ENCODE measurements around the gene SUMO4.

SUMO4 gene

GRCh38 chr6:149400050-149400449, at the start of gene SUMO4:
Gene SUMO4 (plus strand): TSS chr6:149400262. CDS start chr6:149400392, 130 bp downstream.
- H3K4me3 ChIP-seq (ENCODE audit: low read depth, low read length), result no peak within 1 kb of the TSS
- no peak for DNase-seq (ENCODE audit: low read depth)
- TF ChIP-seq CTCF (IDR thresholded peaks at IDR 0.05; ENCODE audit: insufficient read depth, low read depth, low read length, missing control alignments), result no peak

GRCh38 chr6:149354009-149354408, 46.1 kb upstream of the SUMO4 start:
- H3K4me3 ChIP-seq (ENCODE audit: low read depth, low read length), result no peak overlapping the region
- DNase-seq (ENCODE audit: low read depth), result no peak
- TF ChIP-seq CTCF (IDR thresholded peaks at IDR 0.05; ENCODE audit: insufficient read depth, low read depth, low read length, missing control alignments), result no peak

- DNase-seq (ENCODE audit: low read depth), result no peak
- no peak for TF ChIP-seq CTCF (IDR thresholded peaks at IDR 0.05; ENCODE audit: insufficient read depth, low read depth, low read length, missing control alignments)
- no peak overlapping the region for H3K4me3 ChIP-seq (ENCODE audit: low read depth, low read length)
Observed at GRCh38 chr6:149356081-149356750, 43.8 kb upstream of the SUMO4 start.

GRCh38 chr6:149357726-149358538, 42.1 kb upstream of the SUMO4 start:
- H3K4me3 ChIP-seq (ENCODE audit: low read depth, low read length), result no peak overlapping the region
- DNase-seq (ENCODE audit: low read depth), result no peak
- no peak for TF ChIP-seq CTCF (IDR thresholded peaks at IDR 0.05; ENCODE audit: insufficient read depth, low read depth, low read length, missing control alignments)

- no peak for DNase-seq (ENCODE audit: low read depth)
- TF ChIP-seq CTCF (IDR thresholded peaks at IDR 0.05; ENCODE audit: insufficient read depth, low read depth, low read length, missing control alignments), result no peak
- no peak overlapping the region for H3K4me3 ChIP-seq (ENCODE audit: low read depth, low read length)
Observed at GRCh38 chr6:149359440-149359839, 40.6 kb upstream of the SUMO4 start.

- no peak for DNase-seq (ENCODE audit: low read depth)
- no peak overlapping the region for H3K4me3 ChIP-seq (ENCODE audit: low read depth, low read length)
- TF ChIP-seq CTCF (IDR thresholded peaks at IDR 0.05; ENCODE audit: insufficient read depth, low read depth, low read length, missing control alignments), result no peak
Observed at GRCh38 chr6:149360536-149360935, 39.5 kb upstream of the SUMO4 start.

All from GM12865 (cell line).